A673 (cell line): Measurements from ENCODE around the gene SKAP1.
A peak's percentile ranks its signal among the peaks of the same experiment; 100 is the strongest.

Experiments
- EZH2 ChIP-seq: fragments of 200-600 bp; sonication (generic); IDR thresholded peaks from 2 replicates; pipeline ENCODE4 v1.6.1; 2017; ENCODE audit warnings: borderline replicate concordance, low read depth, mild to moderate bottlenecking, mixed read lengths, antibody characterized with exemption, low read length; ENCODE audit not compliant: poor library complexity, severe bottlenecking
- TF ChIP-seq, protein P1 (sequence below): fragments of 300-800, 200-600 bp; sonication (generic); conservative IDR thresholded peaks from 2 replicates; pipeline ENCODE4 v1.5.1; 2017; ENCODE audit warnings: low read depth, mild to moderate bottlenecking, antibody characterized with exemption, low read length, moderate library complexity, mixed read lengths

- TF ChIP-seq, protein P1, sequence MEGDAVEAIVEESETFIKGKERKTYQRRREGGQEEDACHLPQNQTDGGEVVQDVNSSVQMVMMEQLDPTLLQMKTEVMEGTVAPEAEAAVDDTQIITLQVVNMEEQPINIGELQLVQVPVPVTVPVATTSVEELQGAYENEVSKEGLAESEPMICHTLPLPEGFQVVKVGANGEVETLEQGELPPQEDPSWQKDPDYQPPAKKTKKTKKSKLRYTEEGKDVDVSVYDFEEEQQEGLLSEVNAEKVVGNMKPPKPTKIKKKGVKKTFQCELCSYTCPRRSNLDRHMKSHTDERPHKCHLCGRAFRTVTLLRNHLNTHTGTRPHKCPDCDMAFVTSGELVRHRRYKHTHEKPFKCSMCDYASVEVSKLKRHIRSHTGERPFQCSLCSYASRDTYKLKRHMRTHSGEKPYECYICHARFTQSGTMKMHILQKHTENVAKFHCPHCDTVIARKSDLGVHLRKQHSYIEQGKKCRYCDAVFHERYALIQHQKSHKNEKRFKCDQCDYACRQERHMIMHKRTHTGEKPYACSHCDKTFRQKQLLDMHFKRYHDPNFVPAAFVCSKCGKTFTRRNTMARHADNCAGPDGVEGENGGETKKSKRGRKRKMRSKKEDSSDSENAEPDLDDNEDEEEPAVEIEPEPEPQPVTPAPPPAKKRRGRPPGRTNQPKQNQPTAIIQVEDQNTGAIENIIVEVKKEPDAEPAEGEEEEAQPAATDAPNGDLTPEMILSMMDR = peak; percentile 36; the same call in 1 of the 2 replicates
- no peak for TF ChIP-seq EZH2
These were observed 40.5 kb upstream of the SKAP1 start for GRCh38 chr17:48470388-48471034.
